ENCODE data around the gene CRISPLD2.

CRISPLD2 gene

GRCh38 chr16:84845496-84846002 lies 25.8 kb downstream of the CRISPLD2 start:
- H3K9me2 ChIP-seq (replicated peaks; ENCODE audit: low read depth, low read length), result no peaks in the 10 kb centered on the region
- no peak for TF ChIP-seq EZH2phosphoT487 (IDR thresholded peaks at IDR 0.05; ENCODE audit: borderline replicate concordance)
- no peak for TF ChIP-seq CTCF (conservative IDR thresholded peaks at IDR 0.05; ENCODE audit: low read length)
- no peaks in the 10 kb centered on the region for H3K27me3 ChIP-seq (ENCODE audit: insufficient read depth, low read length, poor library complexity, severe bottlenecking)
- H3K36me3 ChIP-seq (ENCODE audit: insufficient read depth, low read length), result no peaks in the 10 kb centered on the region
- H3K4me1 ChIP-seq (ENCODE audit: insufficient read depth, low read length, poor library complexity, severe bottlenecking), result peaks cover 14% of the 10 kb centered on the region
- no peaks in the 10 kb centered on the region for H3K9me3 ChIP-seq (ENCODE audit: insufficient read depth, low read depth, low read length)
- no peaks in the 10 kb centered on the region for H3F3A ChIP-seq (ENCODE audit: low read depth)
- H4K20me1 ChIP-seq (ENCODE audit: insufficient read depth, low read length, poor library complexity, severe bottlenecking), result no peaks in the 10 kb centered on the region
- H3K4me2 ChIP-seq (ENCODE audit: low read depth, low read length, poor library complexity, severe bottlenecking), result no peak overlapping the region
- H3K79me2 ChIP-seq (ENCODE audit: insufficient read depth, low read length), result no peaks in the 10 kb centered on the region
- no peak overlapping the region for H2AFZ ChIP-seq (ENCODE audit: low read length)
- no peak overlapping the region for H3K4me3 ChIP-seq (ENCODE audit: low read length, poor library complexity, severe bottlenecking)
- no peak overlapping the region for H3K9ac ChIP-seq (ENCODE audit: low read depth, low read length, poor library complexity, severe bottlenecking)

GRCh38 chr16:84847564-84848355 lies 28.0 kb downstream of the CRISPLD2 start:
- H3K9me2 ChIP-seq (replicated peaks; ENCODE audit: low read depth, low read length), result no peaks in the 10 kb centered on the region
- no peaks in the 10 kb centered on the region for H3F3A ChIP-seq (ENCODE audit: low read depth)
- H3K27me3 ChIP-seq (ENCODE audit: insufficient read depth, low read length, poor library complexity, severe bottlenecking), result no peaks in the 10 kb centered on the region
- peaks cover 13% of the 10 kb centered on the region for H3K4me1 ChIP-seq (ENCODE audit: insufficient read depth, low read length, poor library complexity, severe bottlenecking)
- H4K20me1 ChIP-seq (ENCODE audit: insufficient read depth, low read length, poor library complexity, severe bottlenecking), result no peaks in the 10 kb centered on the region
- H3K36me3 ChIP-seq (ENCODE audit: insufficient read depth, low read length), result no peaks in the 10 kb centered on the region
- no peak overlapping the region for H3K4me3 ChIP-seq (ENCODE audit: low read length, poor library complexity, severe bottlenecking)
- H3K9me3 ChIP-seq (ENCODE audit: insufficient read depth, low read depth, low read length), result no peaks in the 10 kb centered on the region
- TF ChIP-seq EZH2phosphoT487 (IDR thresholded peaks at IDR 0.05; ENCODE audit: borderline replicate concordance) (no peak), CTCF (conservative IDR thresholded peaks at IDR 0.05; ENCODE audit: low read length) (no peak)
- no peak overlapping the region for H3K9ac ChIP-seq (ENCODE audit: low read depth, low read length, poor library complexity, severe bottlenecking)
- no peaks in the 10 kb centered on the region for H3K79me2 ChIP-seq (ENCODE audit: insufficient read depth, low read length)
- no peak overlapping the region for H3K4me2 ChIP-seq (ENCODE audit: low read depth, low read length, poor library complexity, severe bottlenecking)
- no peak overlapping the region for H2AFZ ChIP-seq (ENCODE audit: low read length)

GRCh38 chr16:84848986-84849634 lies 29.3 kb downstream of the CRISPLD2 start:
- Histone ChIP-seq H3K9me3 (ENCODE audit: insufficient read depth, low read depth, low read length) (no peaks in the 10 kb centered on the region), H4K20me1 (ENCODE audit: insufficient read depth, low read length, poor library complexity, severe bottlenecking) (no peaks in the 10 kb centered on the region), H3K36me3 (ENCODE audit: insufficient read depth, low read length) (no peaks in the 10 kb centered on the region), H2AFZ (ENCODE audit: low read length) (no peak overlapping the region), H3F3A (ENCODE audit: low read depth) (no peaks in the 10 kb centered on the region), H3K4me3 (ENCODE audit: low read length, poor library complexity, severe bottlenecking) (no peak overlapping the region), H3K4me2 (ENCODE audit: low read depth, low read length, poor library complexity, severe bottlenecking) (no peak overlapping the region), H3K4me1 (ENCODE audit: insufficient read depth, low read length, poor library complexity, severe bottlenecking) (no peaks in the 10 kb centered on the region), H3K9ac (ENCODE audit: low read depth, low read length, poor library complexity, severe bottlenecking) (no peak overlapping the region), H3K9me2 (replicated peaks; ENCODE audit: low read depth, low read length) (no peaks in the 10 kb centered on the region), H3K79me2 (ENCODE audit: insufficient read depth, low read length) (no peaks in the 10 kb centered on the region), H3K27me3 (ENCODE audit: insufficient read depth, low read length, poor library complexity, severe bottlenecking) (no peaks in the 10 kb centered on the region)
- no peak for TF ChIP-seq CTCF (conservative IDR thresholded peaks at IDR 0.05; ENCODE audit: low read length)
- no peak for TF ChIP-seq EZH2phosphoT487 (IDR thresholded peaks at IDR 0.05; ENCODE audit: borderline replicate concordance)

Data from Loucy (cell line).